Stimulated activated naive CD4-positive, alpha-beta T cell (primary cell): Measurements from ENCODE around the gene ACOT6.
A peak's percentile ranks its signal among the peaks of the same experiment; 100 is the strongest.
"Not testable (repeated sequence)": the region's sequence is repeated elsewhere in the genome, so short reads cannot be mapped to it uniquely, and the experiment has no call there.

Experiments
- DNase-seq, 6 experiments: peaks; one replicate each; lab custom pipeline; 2025; lab: John Stamatoyannopoulos, UW

ACOT6 gene

DNA sequence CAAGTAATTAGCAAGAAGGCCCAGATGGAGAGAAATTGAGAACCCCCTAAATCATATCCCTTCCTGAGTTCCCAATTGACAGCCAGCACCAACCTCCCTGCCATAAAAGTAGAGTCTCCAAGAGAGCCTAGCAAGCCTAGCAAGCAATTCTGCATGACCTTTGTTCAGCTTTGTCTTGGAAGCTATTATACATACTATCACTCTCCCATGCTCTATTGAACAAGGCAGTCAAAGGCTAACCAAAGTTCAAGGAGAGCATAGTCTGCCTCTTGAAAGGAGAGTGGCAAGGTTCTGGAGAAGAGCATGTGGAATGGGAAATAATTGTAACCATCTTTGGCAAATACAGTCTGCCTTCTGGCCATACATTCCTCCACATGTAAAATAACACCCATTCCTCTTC lies 12.8 kb upstream of the ACOT6 start:
- no peak for DNase-seq

GRCh38 chr14:73602994-73603393 lies 9.3 kb upstream of the ACOT6 start:
- DNase-seq, result no peak

DNA sequence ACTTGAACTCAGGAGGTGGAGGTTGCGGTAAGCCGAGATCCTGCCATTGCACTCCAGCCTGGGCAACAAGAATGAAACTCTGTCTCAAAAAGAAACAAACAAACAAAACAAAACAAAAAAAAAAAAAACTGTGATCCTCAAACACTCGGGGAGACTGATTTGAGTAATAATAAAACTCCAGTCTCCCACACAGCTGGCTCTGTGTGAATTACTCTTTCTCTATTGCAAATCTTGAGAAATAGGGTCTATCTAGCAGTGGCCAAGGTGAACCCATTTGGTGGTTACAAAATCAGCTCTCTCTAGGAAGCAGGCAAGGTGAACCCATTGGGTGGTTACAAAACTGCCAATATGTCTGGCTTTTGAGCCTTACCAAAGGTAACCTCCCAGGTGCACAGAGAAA lies 6.0 kb upstream of the ACOT6 start:
- no peak for DNase-seq

DNA sequence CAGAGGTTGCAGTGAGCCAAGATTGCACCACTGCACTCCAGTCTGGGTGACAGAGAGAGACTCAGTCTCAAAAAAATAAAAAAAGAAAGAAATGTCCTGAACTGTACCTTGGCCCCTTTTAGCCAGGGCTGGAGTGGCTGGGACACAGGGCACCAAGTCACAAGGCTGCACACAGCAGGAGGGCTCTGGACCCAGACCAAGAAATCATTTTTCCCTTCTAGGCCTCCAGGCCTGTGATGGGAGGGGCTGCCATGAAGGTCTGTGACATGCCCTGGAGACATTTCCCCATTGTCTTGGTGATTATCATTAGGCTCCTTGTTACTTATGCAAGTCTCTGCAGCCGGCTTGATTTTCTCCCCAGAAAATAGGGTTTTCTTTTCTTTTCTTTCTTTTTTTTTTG lies 5.1 kb upstream of the ACOT6 start:
- DNase-seq, result no peak

DNA sequence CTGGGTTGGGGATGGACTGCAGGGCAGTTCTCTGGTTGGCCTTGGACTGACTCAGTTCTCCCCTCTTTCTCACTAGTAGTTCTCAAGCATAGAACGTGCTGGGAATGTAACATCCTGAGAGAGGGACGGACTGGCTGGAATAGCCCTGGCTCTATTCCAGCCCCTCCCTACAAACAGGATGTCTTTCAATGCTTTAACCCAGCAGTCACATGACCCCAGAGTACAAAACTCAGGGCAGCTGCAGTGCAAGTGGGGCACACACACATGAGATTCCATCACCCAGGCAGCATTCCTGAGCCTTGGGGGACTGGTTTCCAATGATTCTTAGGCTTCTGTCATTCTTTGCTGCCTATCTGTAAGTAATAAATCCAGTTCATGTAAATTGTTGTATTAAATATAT lies 1.6 kb upstream of the ACOT6 start:
- no peak for DNase-seq

DNA sequence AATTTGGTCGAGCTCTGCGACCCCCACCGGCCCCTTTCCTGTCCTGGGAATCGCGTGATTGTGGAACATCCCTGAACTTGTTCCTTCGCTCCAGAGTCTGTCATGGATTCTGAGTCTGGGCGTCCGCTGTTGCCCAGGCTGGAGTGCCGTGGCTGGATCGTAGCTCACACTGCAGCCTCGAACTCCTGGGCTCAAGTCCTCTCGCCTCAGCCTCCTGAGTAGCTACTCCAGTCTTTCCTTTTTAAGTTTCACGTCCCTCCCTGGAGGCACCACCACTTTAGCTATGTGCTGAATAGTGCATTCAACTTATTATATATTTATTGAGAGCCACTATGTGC lies 698 bp downstream of the ACOT6 start:
- DNase-seq, result no peak

- DNase-seq, result no peak
These were observed 1.2 kb downstream of the ACOT6 start for GRCh38 chr14:73613419-73613963.

DNA sequence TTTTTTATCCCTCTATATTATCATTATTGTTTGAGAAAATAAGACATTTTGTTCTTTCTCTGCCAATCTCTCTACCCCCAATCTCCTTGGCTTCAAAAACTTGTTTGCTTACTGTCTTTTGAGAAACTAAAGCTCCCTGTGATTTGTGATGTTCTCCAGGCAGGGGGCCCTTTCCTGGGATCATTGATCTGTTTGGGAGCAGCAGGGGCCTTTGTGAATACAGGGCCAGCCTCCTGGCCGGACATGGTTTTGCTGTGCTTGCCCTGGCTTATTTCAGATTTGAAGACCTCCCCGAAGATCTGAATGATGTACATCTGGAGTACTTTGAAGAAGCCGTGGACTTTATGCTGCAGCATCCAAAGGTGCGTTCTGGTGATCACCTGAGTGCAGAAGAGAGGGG lies 4.5 kb downstream of the ACOT6 start:
- no peak for DNase-seq

- no peak for DNase-seq
These were observed 7.2 kb downstream of the ACOT6 start for GRCh38 chr14:73619524-73619923.

DNA sequence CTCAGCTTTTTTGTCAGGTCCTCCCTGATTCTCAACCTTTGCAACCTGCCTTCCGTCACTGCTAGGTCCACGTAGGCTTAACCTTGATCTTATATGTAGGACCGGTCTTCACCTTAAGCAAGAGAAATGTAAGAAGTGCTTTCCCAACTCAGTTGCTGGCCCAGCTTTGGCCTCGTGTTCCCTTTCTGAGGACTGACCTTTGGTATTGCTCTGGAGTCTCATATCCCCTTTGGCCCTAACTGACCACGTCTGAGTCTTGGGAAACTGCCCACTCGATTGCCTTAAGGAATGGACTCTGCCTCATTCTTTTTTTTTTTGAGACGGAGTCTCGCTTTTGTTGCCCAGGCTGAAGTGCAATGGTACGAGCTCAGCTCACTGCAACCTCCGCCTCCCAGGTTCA lies 8.0 kb downstream of the ACOT6 start:
- DNase-seq, result no peak

DNA sequence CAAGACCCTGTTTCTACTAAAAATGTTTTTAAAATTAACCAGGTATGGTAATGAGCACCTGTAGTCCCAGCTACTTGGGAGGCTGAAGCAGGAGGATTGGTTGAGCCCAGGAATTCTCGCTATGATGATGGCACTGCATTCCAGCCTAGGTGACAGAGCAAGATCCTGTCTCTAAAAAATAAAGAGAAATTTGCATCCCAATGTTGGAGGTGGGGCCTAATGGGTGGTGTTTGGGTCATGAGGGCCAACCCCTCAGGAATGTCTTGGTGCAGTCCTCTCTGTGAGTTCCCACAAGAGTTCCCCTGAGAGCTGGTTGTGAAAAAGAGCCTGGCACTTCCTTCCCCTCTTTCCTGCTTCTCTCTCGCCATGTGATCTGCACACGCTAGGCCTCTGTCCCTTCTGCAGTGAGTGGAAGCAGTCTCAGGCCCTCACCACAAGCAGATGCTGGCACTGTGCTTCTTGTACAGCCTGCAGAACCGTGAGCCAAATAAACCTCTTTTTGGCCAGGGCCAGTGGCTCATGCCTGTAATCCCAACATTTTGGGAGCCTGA lies 11.3 kb downstream of the ACOT6 start:
- no peak for DNase-seq

- no peak for DNase-seq
These were observed 13.4 kb downstream of the ACOT6 start for GRCh38 chr14:73625706-73626105.

DNA sequence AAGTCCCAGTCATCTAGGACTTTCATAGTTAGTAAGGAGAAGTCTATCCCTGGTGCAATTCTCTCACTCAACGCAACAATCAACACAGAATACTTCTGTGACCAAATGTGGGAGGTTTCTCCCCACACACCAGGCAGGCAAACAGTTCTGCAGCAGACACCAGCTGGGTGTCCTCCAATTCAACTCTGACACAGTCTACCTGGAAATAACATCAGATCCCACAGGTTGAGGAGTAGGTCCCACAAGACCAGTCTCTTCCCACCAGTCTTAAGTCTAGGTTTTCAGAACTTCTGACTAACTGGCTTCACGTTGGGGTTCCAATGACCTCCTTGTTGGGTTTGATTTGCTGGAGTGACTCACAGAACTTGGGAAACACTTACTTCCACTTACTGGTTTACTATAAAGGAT lies 14.8 kb downstream of the ACOT6 start:
- no peak for DNase-seq

- DNase-seq, result no peak
These were observed 17.9 kb downstream of the ACOT6 start for GRCh38 chr14:73630009-73630780.

DNA sequence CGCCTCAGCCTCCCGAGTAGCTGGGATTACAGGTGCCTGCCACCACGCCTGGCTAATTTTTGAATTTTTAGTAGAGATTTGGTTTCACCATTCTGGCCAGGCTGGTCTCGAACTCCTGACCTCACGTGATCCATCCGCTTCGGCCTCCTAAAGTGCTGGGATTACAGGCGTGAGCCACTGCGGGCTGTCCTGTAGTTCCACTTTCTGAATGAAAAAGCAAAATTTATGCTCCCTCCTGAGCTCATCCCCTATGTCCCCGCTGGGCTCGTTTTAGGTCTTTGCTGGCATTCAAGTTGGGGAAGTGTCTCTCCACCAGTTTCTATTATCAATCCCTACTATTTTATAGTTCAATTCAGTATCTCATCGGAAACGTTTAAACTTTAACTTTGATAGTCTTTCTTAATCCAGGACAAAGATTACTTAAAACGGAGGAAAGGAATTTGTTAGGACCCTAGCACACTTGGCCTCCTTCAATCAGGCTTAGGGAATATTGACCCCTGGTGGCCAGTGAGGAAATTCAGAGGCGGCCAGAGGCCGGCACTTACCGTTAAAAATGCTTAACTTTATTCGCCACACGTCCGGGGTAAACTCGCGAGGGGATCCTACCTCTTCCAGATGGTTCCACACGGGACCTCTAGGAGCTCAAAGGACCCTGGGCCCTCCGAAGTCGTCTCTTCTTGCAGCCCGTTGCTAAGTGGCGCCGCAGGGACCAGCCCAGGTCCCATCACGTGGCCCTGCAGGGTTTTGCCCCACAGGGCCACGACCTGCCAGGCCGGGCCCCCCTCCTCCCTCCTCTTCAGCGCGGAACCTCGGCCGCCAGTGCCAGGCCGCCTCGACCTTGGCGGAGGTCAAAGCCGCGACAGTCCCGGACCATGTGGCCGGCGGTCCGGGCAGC lies 21.0 kb downstream of the ACOT6 start:
- peak; percentile 20 to 68 (median 30) for DNase-seq

DNA sequence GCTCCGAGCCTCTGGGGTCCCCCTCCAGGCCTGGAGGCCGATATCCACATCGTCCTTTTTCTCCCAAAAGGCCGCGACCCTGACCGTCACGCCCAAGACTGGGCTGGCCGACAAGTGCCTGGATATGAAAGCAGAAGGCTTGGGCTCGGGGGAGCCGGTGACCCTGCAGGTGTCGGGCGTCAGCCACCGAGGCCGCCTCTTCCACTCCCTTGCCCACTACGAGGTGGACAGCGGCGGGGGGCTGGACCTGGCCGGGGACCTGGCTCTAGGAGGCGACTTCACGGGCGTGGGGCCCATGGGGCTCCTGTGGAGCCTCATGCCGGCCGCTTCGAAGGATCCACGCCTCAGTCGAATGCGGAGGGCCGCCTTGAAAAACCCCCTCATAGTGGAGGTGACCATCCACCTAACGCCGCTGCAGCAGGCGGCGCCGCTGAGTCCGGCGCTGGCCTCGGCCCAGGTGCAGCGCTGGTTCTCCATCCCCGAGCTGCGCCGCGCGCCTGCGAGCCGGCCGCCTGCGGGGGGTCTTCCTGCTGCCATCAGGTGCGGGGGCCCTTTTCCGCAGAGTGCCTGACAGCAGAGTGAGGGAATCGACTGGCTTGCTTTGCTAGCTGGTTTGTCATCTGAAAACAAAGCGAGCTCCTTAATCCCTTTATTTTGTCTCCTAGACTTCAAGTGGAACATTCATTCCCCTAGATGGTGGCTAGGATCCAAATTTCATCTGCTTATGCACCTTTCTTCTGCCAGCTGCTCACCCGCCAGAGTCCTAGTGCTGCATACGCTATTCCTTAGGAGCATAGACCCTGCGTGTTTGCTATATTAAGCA lies 21.9 kb downstream of the ACOT6 start:
- DNase-seq, result peak in 1 of 6 experiments; percentile 1

- DNase-seq, result not testable (repeated sequence)
These were observed 24.0 kb downstream of the ACOT6 start for GRCh38 chr14:73636355-73636754.

DNA sequence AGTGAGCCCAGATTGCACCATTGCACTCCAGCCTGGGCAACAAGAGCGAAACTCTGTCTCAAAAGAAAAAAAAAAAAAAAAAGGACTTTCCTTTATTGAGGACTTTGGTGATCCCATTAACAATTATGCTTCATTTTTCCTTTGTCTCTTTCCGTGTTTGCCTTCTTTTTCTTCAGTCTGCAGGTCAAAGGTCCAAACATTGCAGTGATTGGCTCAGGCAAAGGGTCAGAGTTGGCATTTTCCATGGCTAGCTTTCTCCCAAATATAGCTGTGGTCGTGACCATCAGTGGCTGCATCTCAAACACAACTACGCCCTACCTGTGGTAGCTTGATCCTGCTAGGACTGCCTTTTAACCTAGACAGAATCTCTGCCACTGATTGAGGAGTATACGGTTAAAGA lies 25.5 kb downstream of the ACOT6 start:
- no peak for DNase-seq

DNA sequence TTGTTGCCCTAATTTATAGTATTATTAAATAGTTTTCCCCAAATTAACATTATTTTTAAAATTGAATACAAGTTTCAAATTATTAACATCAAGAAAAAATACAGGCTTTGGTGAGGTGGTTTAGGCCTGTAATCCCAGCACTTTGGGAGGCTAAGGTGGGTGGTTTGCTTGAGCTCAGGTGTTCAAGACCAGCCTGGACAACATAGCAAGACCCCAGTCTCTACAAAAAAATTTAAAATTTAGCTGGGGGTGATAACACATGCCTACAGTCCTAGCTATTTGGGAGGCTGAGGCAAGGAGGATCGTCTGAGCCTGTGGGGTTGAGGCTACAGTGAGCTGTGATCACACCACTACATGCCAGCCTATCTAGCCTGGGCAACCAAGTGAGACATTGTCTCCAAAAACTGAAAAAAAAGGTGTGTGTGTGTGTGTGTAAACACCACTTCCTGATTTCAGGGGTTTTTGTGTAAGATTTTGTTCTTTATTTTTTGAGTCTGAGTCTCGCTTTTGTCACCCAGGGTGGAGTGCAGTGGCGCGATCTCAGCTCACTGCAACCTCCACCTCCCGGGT lies 28.6 kb downstream of the ACOT6 start:
- no peak for DNase-seq

DNA sequence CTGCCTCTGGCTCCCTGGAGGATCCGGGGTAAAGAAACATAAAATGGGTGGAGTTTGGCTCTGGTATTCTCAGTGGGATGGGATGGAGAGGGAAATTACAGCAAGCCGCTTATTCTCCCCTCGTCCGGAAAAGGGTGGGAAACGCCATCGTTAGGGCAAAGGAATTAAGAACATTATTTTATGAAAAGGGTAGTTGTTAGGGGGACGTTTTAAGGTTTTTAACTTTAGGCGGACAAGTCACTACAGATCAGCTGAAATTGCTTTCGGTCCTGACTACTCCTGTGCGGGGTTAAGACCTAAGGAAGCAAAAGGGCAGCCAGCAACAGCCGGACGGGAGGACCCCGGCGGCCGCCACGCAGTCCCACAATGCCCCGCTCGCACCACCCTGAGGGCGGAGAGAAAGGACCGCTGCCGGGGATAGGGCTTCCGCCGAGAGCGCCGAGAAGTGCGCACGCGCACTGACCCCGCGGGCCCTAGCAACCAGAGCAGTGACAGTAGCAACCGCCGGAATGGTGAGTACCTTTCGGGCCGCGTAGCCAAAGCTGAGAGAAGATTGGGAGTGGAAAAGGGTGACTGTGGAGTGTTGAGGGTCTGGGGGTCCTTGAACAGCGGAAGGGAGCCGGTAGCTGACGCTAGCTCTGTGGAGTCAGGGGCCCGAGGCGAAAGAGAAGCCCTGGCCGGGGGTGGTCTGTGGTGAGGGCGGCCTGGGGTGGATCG lies 32.4 kb downstream of the ACOT6 start, which contains the start of gene DNAL1:
Gene DNAL1, plus strand, starts transcription at position 456 of the 717 bp plus-strand sequence. Its CDS starts 54 bp downstream, at position 510.
- peak; percentile 76 to 85 (median 82) for DNase-seq

DNA sequence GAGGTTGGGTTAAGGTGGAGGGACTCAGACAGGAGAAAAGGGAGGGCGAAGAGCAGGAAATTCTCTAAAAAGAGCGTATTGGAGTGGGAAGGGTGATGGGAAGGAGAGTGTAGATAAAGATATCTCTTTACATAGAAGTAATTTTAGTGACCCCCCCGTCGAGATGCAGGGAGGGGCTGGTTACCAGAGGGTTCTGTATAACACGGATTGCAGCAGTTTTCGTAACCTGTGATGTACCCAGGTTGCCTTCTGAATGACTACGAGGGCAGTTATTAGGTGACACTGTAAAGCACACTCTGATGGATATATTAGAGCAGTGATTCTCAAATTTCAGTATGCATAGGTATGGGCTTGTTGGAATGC lies 32.9 kb downstream of the ACOT6 start:
- no peak for DNase-seq
